Endothelial cell of umbilical vein (primary cell): Measurements from ENCODE around the gene RYR1. TPM values are rescaled to one million over a fixed set of nuclear protein-coding genes. Genes with fewer than 3 reads are reported as not detected.

Experiments used
- BruUV-seq: library from RNA; stranded (reverse); fragments of 400-500 nt; replicated peaks from 2 replicates; lab custom pipeline; 2021; lab: Mats Ljungman, UMichigan
- CTCF ChIA-PET: fragments of 300-600, 350-600 bp; sonication (Branson Sonifier 250); formaldehyde crosslinking; loops from one replicate; lab custom pipeline; 2021; ENCODE audit warnings: antibody characterized with exemption, inconsistent platforms; lab: Charles Lee
- POLR2A ChIA-PET: fragments of 300-600, 350-600 bp; sonication (Branson Sonifier 250); formaldehyde crosslinking; loops from one replicate; lab custom pipeline; 2021; ENCODE audit warnings: antibody characterized with exemption, inconsistent platforms; lab: Charles Lee
- DNase-seq: peaks from one replicate; pipeline ENCODE4 v3.0.0-alpha.2; 2011; ENCODE audit warnings: low read depth, low spot score
- FAIRE-seq: peaks from 2 replicates; lab custom pipeline; 2011; peaks lifted over from hg19 to GRCh38; lab: Jason Lieb, UNC
- H2AFZ ChIP-seq: 2 replicates; pipeline ENCODE4 v1.6.0; 2012; ENCODE audit warnings: low read depth, low read length, control low read depth, inconsistent platforms
- H3K27ac ChIP-seq: 2 replicates; pipeline ENCODE4 v1.5.1; 2011; ENCODE audit warnings: low read depth, mild to moderate bottlenecking, control low read depth, low read length, moderate library complexity; ENCODE audit not compliant: insufficient read depth
- H3K27me3 ChIP-seq, 2 experiments: 2 replicates each; pipeline versions ENCODE4 v1.6.0 to v1.6.1; 2011; ENCODE audit warnings: low read length in 2 of 2, mixed read lengths in 1 of 2; ENCODE audit not compliant: control insufficient read depth in 2 of 2, insufficient read depth in 2 of 2
- H3K36me3 ChIP-seq, 2 experiments: 2 replicates in 1 of 2; 3 replicates in 1 of 2; pipeline ENCODE4 v1.5.1; 2011; ENCODE audit warnings: low read length in 2 of 2, mild to moderate bottlenecking in 1 of 2, moderate library complexity in 1 of 2; ENCODE audit not compliant: control insufficient read depth in 2 of 2, insufficient read depth in 2 of 2; ENCODE audit errors: extremely low read depth in 1 of 2
- H3K4me1 ChIP-seq: 3 replicates; pipeline ENCODE4 v1.5.1; 2011; ENCODE audit warnings: mild to moderate bottlenecking, low read length; ENCODE audit not compliant: control insufficient read depth, insufficient read depth; ENCODE audit errors: extremely low read depth
- H3K4me2 ChIP-seq: 2 replicates; pipeline ENCODE4 v1.6.1; 2011; ENCODE audit warnings: low read length, control low read depth, mixed read lengths; ENCODE audit not compliant: insufficient read depth
- H3K4me3 ChIP-seq, 3 experiments: fragments of 200-600 bp in 1 of 3; sonication (generic), shearing (Covaris generic) in 1 of 3; replicated peaks in 1 of 3; 2 replicates each; pipeline ENCODE4 v1.5.1; 2011 to 2016; ENCODE audit warnings: control low read depth in 3 of 3, low read length in 3 of 3, mild to moderate bottlenecking in 2 of 3, inconsistent platforms in 1 of 3, low read depth in 1 of 3, moderate library complexity in 1 of 3; ENCODE audit not compliant: insufficient read depth in 1 of 3
- H3K79me2 ChIP-seq: 2 replicates; pipeline ENCODE4 v1.6.0; 2012; ENCODE audit warnings: low read length, inconsistent platforms; ENCODE audit not compliant: control insufficient read depth, insufficient read depth
- H3K9ac ChIP-seq: replicated peaks from 2 replicates; pipeline ENCODE3; 2011; ENCODE audit warnings: low read length, control low read depth; ENCODE audit not compliant: insufficient read depth; ENCODE audit errors: extremely low read depth
- H3K9me1 ChIP-seq: replicated peaks from 3 replicates; pipeline ENCODE4 v1.6.0; 2011; ENCODE audit warnings: mild to moderate bottlenecking, low read length; ENCODE audit not compliant: control insufficient read depth, insufficient read depth; ENCODE audit errors: extremely low read depth
- H3K9me3 ChIP-seq: replicated peaks from 2 replicates; pipeline ENCODE4 v1.5.1; 2012; ENCODE audit warnings: low read length, inconsistent platforms; ENCODE audit not compliant: control insufficient read depth, insufficient read depth
- H4K20me1 ChIP-seq: replicated peaks from 2 replicates; pipeline ENCODE3; 2011; ENCODE audit warnings: mild to moderate bottlenecking, low read length; ENCODE audit not compliant: control insufficient read depth, insufficient read depth; ENCODE audit errors: extremely low read depth
- EZH2 ChIP-seq: IDR thresholded peaks from 2 replicates; pipeline ENCODE4 v1.6.1; 2012; ENCODE audit warnings: borderline replicate concordance, low read depth, mild to moderate bottlenecking, moderate library complexity, low read length, inconsistent platforms; ENCODE audit not compliant: severe bottlenecking
- FOS ChIP-seq: IDR thresholded peaks from 2 replicates; pipeline ENCODE4 v1.6.1; 2011; ENCODE audit warnings: mild to moderate bottlenecking, low read length, moderate library complexity, borderline replicate concordance; ENCODE audit not compliant: insufficient read depth
- GATA2 ChIP-seq: IDR thresholded peaks from 2 replicates; pipeline ENCODE4 v1.7.0; 2011; ENCODE audit warnings: low read depth, mild to moderate bottlenecking, moderate library complexity, mixed read lengths, low read length; ENCODE audit not compliant: insufficient read length, insufficient read depth
- JUN ChIP-seq: IDR thresholded peaks from 2 replicates; pipeline ENCODE4 v1.6.1; 2011; ENCODE audit warnings: borderline replicate concordance, low read depth; ENCODE audit not compliant: insufficient read length, insufficient read depth
- MYC ChIP-seq: IDR thresholded peaks from one replicate; pipeline ENCODE4 v1.6.1; 2011; ENCODE audit warnings: mild to moderate bottlenecking, low read depth, low read length
- POLR2A ChIP-seq: IDR thresholded peaks from 2 replicates; pipeline ENCODE4 v1.6.1; 2012; ENCODE audit warnings: low read depth, mild to moderate bottlenecking, control low read depth, low read length
- POLR2AphosphoS5 ChIP-seq: IDR thresholded peaks from 2 replicates; pipeline ENCODE4 v1.6.1; 2012; ENCODE audit warnings: low read depth, mild to moderate bottlenecking, control low read depth, low read length, moderate library complexity; ENCODE audit not compliant: insufficient read depth
- dilution Hi-C: fragments of 300-500 bp; cut with MboI; formaldehyde crosslinking; loops from one replicate; pipeline ENCODE4 v1.15.0; 2019; ENCODE audit warnings: low sequenced_read_pairs; ENCODE audit not compliant: extremely low pct_ligation_motif_present
- intact Hi-C: fragments of 100-400 bp; cut with micrococcal nuclease; formaldehyde crosslinking; loops from one replicate; pipeline ENCODE4 v1.10.0; 2022
- polyA plus RNA-seq, 4 experiments: library from polyadenylated mRNA; depleted of rRNA in 3 of 4; stranded (reverse) in 3 of 4; unstranded in 1 of 4; fragments of >200 nt; gene quantifications; 2 replicates each; pipeline versions ENCODE4 v1.2.1 to v1.2.3, GENCODE V29; 2011 to 2012; ENCODE audit warnings: missing spikeins in 1 of 4
- total RNA-seq: library from RNA; stranded (reverse); gene quantifications from 2 replicates; pipeline ENCODE4 v1.2.3, GENCODE V29; 2021
- TF ChIP-seq, protein P1 (sequence below), 2 donors: IDR thresholded peaks; 1 replicate in 1 of 2; 2 replicates in 1 of 2; pipeline ENCODE4 v1.5.1; 2011; ENCODE audit warnings: low read length in 2 of 2, mild to moderate bottlenecking in 2 of 2, moderate library complexity in 2 of 2, control low read depth in 1 of 2, inconsistent platforms in 1 of 2, low read depth in 1 of 2; ENCODE audit not compliant: insufficient read depth in 1 of 2; ENCODE audit errors: extremely low read depth in 1 of 2
- TF ChIP-seq, protein P2 (sequence below): IDR thresholded peaks from 2 replicates; pipeline ENCODE4 v1.6.1; 2011; ENCODE audit not compliant: insufficient read depth, insufficient read length

RYR1 gene
- total and polyA plus RNA-seq, 2 donors (not counting 3 experiments of a cell fraction or from before 2014, with no cell fraction given), result under 0.01 to 0.02 TPM

DNA sequence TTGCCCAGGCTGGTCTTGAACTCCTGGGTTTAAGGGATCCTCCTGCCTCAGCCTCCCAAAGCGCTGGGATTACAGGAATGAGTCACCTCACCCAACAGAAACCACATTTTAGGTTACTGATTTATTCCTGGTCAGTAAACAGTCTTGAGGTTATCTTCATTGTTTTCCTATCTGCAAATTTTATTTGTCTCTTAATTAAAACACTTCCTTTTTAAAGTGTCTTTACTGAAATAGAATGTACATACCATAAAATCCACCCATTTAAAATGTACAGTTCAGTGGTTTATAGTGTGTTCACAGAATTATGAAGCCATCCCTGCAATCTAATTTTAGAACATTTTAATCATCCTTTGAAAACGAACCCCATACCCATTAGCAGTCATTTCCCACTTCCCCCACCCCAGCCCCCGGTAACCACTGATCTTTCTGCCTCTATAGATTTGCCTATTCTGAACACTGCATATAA, 121.2 kb downstream of the RYR1 start:
- ChIA-PET POLR2A (no interaction called here), CTCF (no interaction called here)
- dilution Hi-C loops (no loop called here), intact Hi-C loops (no loop called here)
- no peak for DNase-seq
- no peak overlapping the region for H2AFZ ChIP-seq
- H3K27ac ChIP-seq, result no peak overlapping the region
- no peaks in the 10 kb centered on the region for H3K9me1 ChIP-seq
- TF ChIP-seq JUN (no peak), FOS (no peak)
- H4K20me1 ChIP-seq, result no peaks in the 10 kb centered on the region
- BruUV-seq, result no TSS peak
- H3K9ac ChIP-seq, result no peak overlapping the region
- no peaks in the 10 kb centered on the region for H3K4me1 ChIP-seq
- no peaks in the 10 kb centered on the region for H3K36me3 ChIP-seq
- H3K4me2 ChIP-seq, result no peak overlapping the region
- no peaks in the 10 kb centered on the region for H3K79me2 ChIP-seq
- H3K27me3 ChIP-seq, result no peaks in the 10 kb centered on the region
- no peak for FAIRE-seq
- no peaks in the 10 kb centered on the region for H3K9me3 ChIP-seq
- no peak overlapping the region for H3K4me3 ChIP-seq

DNA sequence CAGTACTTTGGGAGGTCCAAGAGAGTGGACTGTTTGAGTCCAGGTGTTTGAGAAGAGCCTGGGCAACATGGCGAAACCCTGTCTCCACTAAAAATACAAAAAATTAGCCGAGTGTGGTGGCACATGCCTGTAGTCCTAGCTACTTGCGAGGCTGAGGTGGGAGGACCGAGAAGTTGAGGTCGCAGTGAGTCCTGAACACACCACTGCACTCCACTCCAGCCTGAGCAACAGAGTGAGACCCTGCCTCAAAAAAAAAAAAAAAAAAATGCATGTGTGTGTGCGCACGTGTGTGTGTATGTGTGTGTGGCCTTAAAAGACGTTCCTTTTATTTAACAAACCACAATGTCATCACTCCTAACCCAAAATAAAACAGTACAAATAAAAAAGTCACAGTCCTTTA, 121.7 kb downstream of the RYR1 start:
- TF ChIP-seq, protein P1, sequence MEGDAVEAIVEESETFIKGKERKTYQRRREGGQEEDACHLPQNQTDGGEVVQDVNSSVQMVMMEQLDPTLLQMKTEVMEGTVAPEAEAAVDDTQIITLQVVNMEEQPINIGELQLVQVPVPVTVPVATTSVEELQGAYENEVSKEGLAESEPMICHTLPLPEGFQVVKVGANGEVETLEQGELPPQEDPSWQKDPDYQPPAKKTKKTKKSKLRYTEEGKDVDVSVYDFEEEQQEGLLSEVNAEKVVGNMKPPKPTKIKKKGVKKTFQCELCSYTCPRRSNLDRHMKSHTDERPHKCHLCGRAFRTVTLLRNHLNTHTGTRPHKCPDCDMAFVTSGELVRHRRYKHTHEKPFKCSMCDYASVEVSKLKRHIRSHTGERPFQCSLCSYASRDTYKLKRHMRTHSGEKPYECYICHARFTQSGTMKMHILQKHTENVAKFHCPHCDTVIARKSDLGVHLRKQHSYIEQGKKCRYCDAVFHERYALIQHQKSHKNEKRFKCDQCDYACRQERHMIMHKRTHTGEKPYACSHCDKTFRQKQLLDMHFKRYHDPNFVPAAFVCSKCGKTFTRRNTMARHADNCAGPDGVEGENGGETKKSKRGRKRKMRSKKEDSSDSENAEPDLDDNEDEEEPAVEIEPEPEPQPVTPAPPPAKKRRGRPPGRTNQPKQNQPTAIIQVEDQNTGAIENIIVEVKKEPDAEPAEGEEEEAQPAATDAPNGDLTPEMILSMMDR (IDR thresholded peaks at IDR 0.05; ENCODE audit: extremely low read depth in 1 of 2, insufficient read depth in 1 of 2, low read depth in 1 of 2, low read length in 2 of 2), result no peak
- TF ChIP-seq FOS (no peak), JUN (no peak), EZH2 (no peak), POLR2AphosphoS5 (no peak), MYC (no peak), POLR2A (no peak), GATA2 (no peak)
- TF ChIP-seq, protein P2, sequence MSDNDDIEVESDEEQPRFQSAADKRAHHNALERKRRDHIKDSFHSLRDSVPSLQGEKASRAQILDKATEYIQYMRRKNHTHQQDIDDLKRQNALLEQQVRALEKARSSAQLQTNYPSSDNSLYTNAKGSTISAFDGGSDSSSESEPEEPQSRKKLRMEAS, result no peak
- DNase-seq (no peak), FAIRE-seq (no peak)
- Histone ChIP-seq H4K20me1 (no peaks in the 10 kb centered on the region), H3K9me1 (no peaks in the 10 kb centered on the region), H3K79me2 (no peaks in the 10 kb centered on the region), H3K4me2 (no peak overlapping the region), H3K27me3 (no peaks in the 10 kb centered on the region), H3K9ac (no peak overlapping the region), H3K27ac (no peak overlapping the region), H3K4me1 (no peaks in the 10 kb centered on the region), H2AFZ (no peak overlapping the region), H3K9me3 (no peaks in the 10 kb centered on the region), H3K36me3 (no peaks in the 10 kb centered on the region), H3K4me3 (no peak overlapping the region)
- CTCF ChIA-PET, result interaction anchor here (1.6 kb wide), 1 partner anchor 11 kb away, joined by 4 read pairs; no protein-coding TSS in a partner anchor
- dilution Hi-C loops, result no loop called here
- BruUV-seq, result no TSS peak
- intact Hi-C loops, result no loop called here
- POLR2A ChIA-PET, result no interaction called here
